GM12801 (cell line): Measurements from ENCODE around the gene NUMA1.

ENCODE experiments used
- CTCF ChIP-seq: IDR thresholded peaks from one replicate; pipeline ENCODE4 v1.5.1; 2011; ENCODE audit warnings: control low read depth; ENCODE audit not compliant: insufficient read length; ENCODE audit errors: extremely low read depth

Gene NUMA1

GRCh38 chr11:72120930-72121329, 40.6 kb upstream of the NUMA1 start:
- TF ChIP-seq CTCF: no peak

GRCh38 chr11:72119198-72119597, 38.9 kb upstream of the NUMA1 start:
- no peak for TF ChIP-seq CTCF

DNA sequence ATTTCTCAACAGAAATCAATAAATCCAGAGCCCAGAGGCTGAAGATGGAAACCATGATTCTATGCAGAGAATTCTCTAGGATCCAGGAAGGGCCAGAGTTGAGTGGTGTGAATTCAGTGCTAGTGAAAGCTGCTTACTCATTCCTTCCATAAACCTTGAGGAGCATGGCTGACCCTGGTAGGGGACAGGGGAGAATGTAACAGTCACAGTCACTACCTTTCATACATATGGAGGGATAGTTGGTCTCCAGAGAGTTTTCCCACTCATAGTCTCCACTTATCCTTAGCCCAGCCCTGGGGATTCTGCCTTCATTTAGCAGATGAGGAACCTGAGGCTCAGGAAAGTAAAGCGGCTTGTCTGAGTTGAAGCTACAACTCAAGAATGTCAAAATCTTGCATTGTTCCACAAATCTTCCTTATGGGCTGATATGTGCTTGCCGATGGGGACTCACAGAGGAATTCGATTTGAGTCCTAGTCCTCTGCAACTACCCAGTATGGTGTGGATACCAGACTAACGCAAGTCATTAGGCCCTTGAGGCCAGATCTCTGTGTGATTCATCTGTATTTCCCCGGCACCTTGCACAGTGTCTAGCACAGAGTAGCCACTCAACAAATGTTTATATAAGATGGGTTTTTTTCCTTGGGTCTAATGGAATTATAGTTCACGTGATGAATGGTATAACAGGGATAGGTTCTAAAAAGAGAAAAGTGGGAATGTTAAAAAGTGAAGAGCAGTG, 35.8 kb upstream of the NUMA1 start:
- no peak for TF ChIP-seq CTCF

DNA sequence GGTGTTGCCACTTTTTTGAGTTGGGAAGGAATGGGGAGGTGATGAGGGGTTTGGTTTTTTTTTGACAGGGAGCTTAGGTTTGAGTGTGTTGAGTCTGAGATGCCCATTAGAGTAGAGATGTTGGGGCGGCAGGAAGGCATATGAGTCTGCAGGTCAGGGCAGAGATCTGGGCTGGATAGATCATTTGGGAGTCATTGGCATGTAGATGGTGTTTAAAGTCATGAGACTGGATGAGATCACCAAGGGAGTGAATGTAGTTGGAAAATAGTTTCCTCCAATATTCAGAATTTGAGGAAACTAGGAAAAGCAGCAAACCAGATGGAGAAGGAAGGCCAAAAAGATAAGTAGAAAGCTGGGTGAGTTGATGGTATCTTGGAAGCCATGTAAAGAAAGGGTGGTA, 34.2 kb upstream of the NUMA1 start:
- TF ChIP-seq CTCF: no peak

- no peak for TF ChIP-seq CTCF
Measured at GRCh38 chr11:72112978-72113808, 32.9 kb upstream of the NUMA1 start.

- TF ChIP-seq CTCF: no peak
Measured at GRCh38 chr11:72112143-72112977, 32.0 kb upstream of the NUMA1 start, which contains the start of gene ANAPC15. ANAPC15 (minus strand) TSS chr11:72112695; CDS start chr11:72111276, 1,419 bp downstream.
